ENCODE data around the gene THOC2.

- TF ChIP-seq CTCF (IDR thresholded peaks at IDR 0.05): no peak
- TF ChIP-seq POLR2A (IDR thresholded peaks at IDR 0.05): no peak
Observed at GRCh38 chrX:123581586-123581985, 151.3 kb downstream of the THOC2 start.
